Measurements from ENCODE around the gene KRTAP15-1.

GRCh38 chr21:30430170-30430655 lies 9.9 kb upstream of the KRTAP15-1 start, which contains the start of gene KRTAP13-4:
- no peak for TF ChIP-seq CTCF (IDR thresholded peaks at IDR 0.05)
- no peak for TF ChIP-seq POLR2A (IDR thresholded peaks at IDR 0.05)
- no peak for TF ChIP-seq EP300 (IDR thresholded peaks at IDR 0.05)

Data from stomach (tissue), 4 donors.